Measurements from ENCODE around the gene CBX7. TPM values are rescaled to one million over a fixed set of nuclear protein-coding genes. Genes with fewer than 3 reads are reported as not detected.

The CBX7 gene
- total RNA-seq, 1 experiment from 2014 or later: 3.7 TPM

GRCh38 chr22:39123751-39124581 lies 28.5 kb downstream of the CBX7 start:
- Histone ChIP-seq H3K23me2 (ENCODE audit: insufficient read length, low read depth, low read length, poor library complexity, severe bottlenecking) (no peaks in the 10 kb centered on the region), H3K9me3 (ENCODE audit: control insufficient read depth, low read depth, low read length) (no peaks in the 10 kb centered on the region)

More at GRCh38 chr22:39123751-39124581, 28.5 kb downstream of the CBX7 start:
- no peak overlapping the region for H3K27ac ChIP-seq (ENCODE audit: insufficient read length, low read depth, low read length)
- H3K56ac ChIP-seq (ENCODE audit: insufficient read length, low read depth, low read length): no peak overlapping the region
- peaks cover 3% of the 10 kb centered on the region for H3K27me3 Mint-ChIP-seq (ENCODE audit: low read depth)
- H3K27me3 ChIP-seq (ENCODE audit: insufficient read depth, low read length): no peaks in the 10 kb centered on the region
- no peak overlapping the region for H2AFZ ChIP-seq (ENCODE audit: low read length)
- no peak overlapping the region for H3K23ac ChIP-seq (ENCODE audit: insufficient read length, low read depth, low read length)
- no peak overlapping the region for H2BK120ac ChIP-seq (ENCODE audit: low read depth, low read length, poor library complexity, severe bottlenecking)
- H3K36me3 Mint-ChIP-seq (ENCODE audit: insufficient read depth in 1 of 3, low read depth in 3 of 3): no peaks in the 10 kb centered on the region; a peak in 1 of 7 replicates
- no peak overlapping the region for H4K8ac ChIP-seq (replicated peaks; ENCODE audit: insufficient read length, low read depth, low read length)
- H3K27ac Mint-ChIP-seq: 0 out of 7 replicates have a peak overlapping the region, but pooled peaks of 1 of the 3 experiments have one; percentile 22
- H2BK20ac ChIP-seq (ENCODE audit: low read depth, low read length, poor library complexity, severe bottlenecking): no peak overlapping the region
- H3K9ac ChIP-seq (ENCODE audit: extremely low read depth, insufficient read length, low read length): no peak overlapping the region
- H4K5ac ChIP-seq (ENCODE audit: insufficient read length, low read depth, low read length): no peak overlapping the region
- H2BK12ac ChIP-seq (ENCODE audit: insufficient read length, low read depth, low read length): no peak overlapping the region
- no peak overlapping the region for H4K91ac ChIP-seq (ENCODE audit: insufficient read length, low read depth, low read length)
- no peak overlapping the region for H3T11ph ChIP-seq (ENCODE audit: low read length)
- no peak overlapping the region; the same call in 1 of the 2 replicates for H3K14ac ChIP-seq (ENCODE audit: insufficient read depth, low read length)
- H4K20me1 ChIP-seq (ENCODE audit: control insufficient read depth, insufficient read depth, insufficient read length): no peaks in the 10 kb centered on the region
- no peaks in the 10 kb centered on the region for H3K79me2 ChIP-seq (ENCODE audit: insufficient read depth, low read length)
- TF ChIP-seq, protein P1, sequence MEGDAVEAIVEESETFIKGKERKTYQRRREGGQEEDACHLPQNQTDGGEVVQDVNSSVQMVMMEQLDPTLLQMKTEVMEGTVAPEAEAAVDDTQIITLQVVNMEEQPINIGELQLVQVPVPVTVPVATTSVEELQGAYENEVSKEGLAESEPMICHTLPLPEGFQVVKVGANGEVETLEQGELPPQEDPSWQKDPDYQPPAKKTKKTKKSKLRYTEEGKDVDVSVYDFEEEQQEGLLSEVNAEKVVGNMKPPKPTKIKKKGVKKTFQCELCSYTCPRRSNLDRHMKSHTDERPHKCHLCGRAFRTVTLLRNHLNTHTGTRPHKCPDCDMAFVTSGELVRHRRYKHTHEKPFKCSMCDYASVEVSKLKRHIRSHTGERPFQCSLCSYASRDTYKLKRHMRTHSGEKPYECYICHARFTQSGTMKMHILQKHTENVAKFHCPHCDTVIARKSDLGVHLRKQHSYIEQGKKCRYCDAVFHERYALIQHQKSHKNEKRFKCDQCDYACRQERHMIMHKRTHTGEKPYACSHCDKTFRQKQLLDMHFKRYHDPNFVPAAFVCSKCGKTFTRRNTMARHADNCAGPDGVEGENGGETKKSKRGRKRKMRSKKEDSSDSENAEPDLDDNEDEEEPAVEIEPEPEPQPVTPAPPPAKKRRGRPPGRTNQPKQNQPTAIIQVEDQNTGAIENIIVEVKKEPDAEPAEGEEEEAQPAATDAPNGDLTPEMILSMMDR (conservative IDR thresholded peaks at IDR 0.05): no peak
- no peaks in the 10 kb centered on the region for H3K4me1 ChIP-seq (ENCODE audit: insufficient read depth, low read length)
- no peak overlapping the region for H3K4me2 ChIP-seq (ENCODE audit: insufficient read depth, insufficient read length, low read length)
- peak; percentile 60 for DNase-seq
- H3K79me1 ChIP-seq (ENCODE audit: insufficient read depth, low read depth, low read length, poor library complexity, severe bottlenecking): no peaks in the 10 kb centered on the region
- peaks cover 10 to 21% of the 10 kb centered on the region in 2 experiments for H3K4me1 Mint-ChIP-seq
- H3K18ac ChIP-seq (ENCODE audit: insufficient read length, low read depth, low read length): peak overlapping the region; percentile 7
- peak overlapping the region; percentile 39 to 60 for H3K4me3 Mint-ChIP-seq
- H2AK5ac ChIP-seq (ENCODE audit: insufficient read length, low read length): no peak overlapping the region
- H3K9me3 Mint-ChIP-seq: no peaks in the 10 kb centered on the region
- H3K4ac ChIP-seq (ENCODE audit: low read depth, low read length): no peak overlapping the region
- no peak overlapping the region for H2BK5ac ChIP-seq (ENCODE audit: insufficient read length, low read length)
- H2BK15ac ChIP-seq (ENCODE audit: low read depth, low read length): no peak overlapping the region
- WGBS (ENCODE audit: extremely low coverage, insufficient read length, low lambda C conversion rate): no CpG with 5 or more reads among the region's 33 CpGs

Measured in H9 (cell line).